Gastroesophageal sphincter (tissue), 3 donors: ENCODE measurements around the gene ACTR8.

Source experiments
- CTCF ChIP-seq, 4 experiments: fragments of 200-600 bp in 2 of 4; fragments of 450-650 bp in 2 of 4; sonication (generic) in 1 of 4; IDR thresholded peaks; one replicate each; pipeline ENCODE4 v1.5.1; 2017 to 2019; ENCODE audit warnings: antibody characterized with exemption in 4 of 4, mild to moderate bottlenecking in 2 of 4, moderate library complexity in 2 of 4
- EP300 ChIP-seq: sonication (generic); formaldehyde crosslinking; IDR thresholded peaks from one replicate; pipeline ENCODE4 v1.6.1; 2017; ENCODE audit warnings: antibody characterized with exemption, mild to moderate bottlenecking
- POLR2A ChIP-seq, 2 donors: fragments of 450-650 bp; IDR thresholded peaks; one replicate each; pipeline ENCODE4 v1.6.1; 2017; ENCODE audit warnings: antibody characterized with exemption in 2 of 2, mild to moderate bottlenecking in 2 of 2, moderate library complexity in 1 of 2
- POLR2AphosphoS5 ChIP-seq: sonication (generic); formaldehyde crosslinking; IDR thresholded peaks from one replicate; pipeline ENCODE4 v1.6.1; 2017; ENCODE audit warnings: antibody characterized with exemption

- TF ChIP-seq CTCF (IDR thresholded peaks at IDR 0.05) (no peak), POLR2A (IDR thresholded peaks at IDR 0.05) (no peak), POLR2AphosphoS5 (no peak), EP300 (no peak)
Observed at GRCh38 chr3:53885239-53885638, 3.3 kb upstream of the ACTR8 start.
